BJ (cell line): Measurements from ENCODE around the gene CTIF. TPM values are rescaled to one million over a fixed set of nuclear protein-coding genes. Genes with fewer than 3 reads are reported as not detected.

Experiments used
- CTCF ChIA-PET: fragments of 350-600 bp; formaldehyde crosslinking; extraction: SDS; loops from one replicate; lab custom pipeline; 2021; ENCODE audit warnings: antibody characterized with exemption, inconsistent platforms; lab: Yijun Ruan, JAX
- POLR2A ChIA-PET: fragments of 300-600 bp; sonication (Branson Sonifier 250); formaldehyde crosslinking; extraction: SDS; loops from one replicate; lab custom pipeline; 2021; ENCODE audit warnings: antibody characterized with exemption; lab: Charles Lee
- DNase-seq: peaks from one replicate; pipeline ENCODE4 v3.0.0-alpha.2; 2011; ENCODE audit warnings: low read depth
- H3K27me3 ChIP-seq: 2 replicates; pipeline ENCODE4 v1.6.0; 2011; ENCODE audit warnings: low read length; ENCODE audit not compliant: control insufficient read depth, insufficient read depth
- H3K36me3 ChIP-seq: 2 replicates; pipeline ENCODE4 v1.5.1; 2011; ENCODE audit warnings: low read length; ENCODE audit not compliant: control insufficient read depth, insufficient read depth
- H3K4me3 ChIP-seq: 2 replicates; pipeline ENCODE4 v1.5.1; 2011; ENCODE audit warnings: low read depth, mild to moderate bottlenecking, control low read depth, low read length
- polyA plus RNA-seq: library from polyadenylated mRNA; depleted of rRNA; stranded (reverse); fragments of >200 nt; gene quantifications from 2 replicates; pipeline ENCODE4 v1.2.3, GENCODE V29; 2011
- TF ChIP-seq, protein P1 (sequence below): IDR thresholded peaks from 2 replicates; pipeline ENCODE4 v1.5.1; 2011; ENCODE audit warnings: low read depth, mild to moderate bottlenecking, control low read depth, inconsistent platforms, low read length, moderate library complexity; ENCODE audit not compliant: insufficient read depth

CTIF gene
- polyA plus RNA-seq, 1 experiment: 105 TPM

- ChIA-PET CTCF (no interaction called here), POLR2A (no interaction called here)
- peaks cover 5% of the 10 kb centered on the region for H3K36me3 ChIP-seq
- DNase-seq: no peak
- no peak overlapping the region for H3K4me3 ChIP-seq
- H3K27me3 ChIP-seq: no peaks in the 10 kb centered on the region
- TF ChIP-seq, protein P1, sequence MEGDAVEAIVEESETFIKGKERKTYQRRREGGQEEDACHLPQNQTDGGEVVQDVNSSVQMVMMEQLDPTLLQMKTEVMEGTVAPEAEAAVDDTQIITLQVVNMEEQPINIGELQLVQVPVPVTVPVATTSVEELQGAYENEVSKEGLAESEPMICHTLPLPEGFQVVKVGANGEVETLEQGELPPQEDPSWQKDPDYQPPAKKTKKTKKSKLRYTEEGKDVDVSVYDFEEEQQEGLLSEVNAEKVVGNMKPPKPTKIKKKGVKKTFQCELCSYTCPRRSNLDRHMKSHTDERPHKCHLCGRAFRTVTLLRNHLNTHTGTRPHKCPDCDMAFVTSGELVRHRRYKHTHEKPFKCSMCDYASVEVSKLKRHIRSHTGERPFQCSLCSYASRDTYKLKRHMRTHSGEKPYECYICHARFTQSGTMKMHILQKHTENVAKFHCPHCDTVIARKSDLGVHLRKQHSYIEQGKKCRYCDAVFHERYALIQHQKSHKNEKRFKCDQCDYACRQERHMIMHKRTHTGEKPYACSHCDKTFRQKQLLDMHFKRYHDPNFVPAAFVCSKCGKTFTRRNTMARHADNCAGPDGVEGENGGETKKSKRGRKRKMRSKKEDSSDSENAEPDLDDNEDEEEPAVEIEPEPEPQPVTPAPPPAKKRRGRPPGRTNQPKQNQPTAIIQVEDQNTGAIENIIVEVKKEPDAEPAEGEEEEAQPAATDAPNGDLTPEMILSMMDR: no peak
Observed at GRCh38 chr18:48627216-48627615, 88.4 kb downstream of the CTIF start.

DNA sequence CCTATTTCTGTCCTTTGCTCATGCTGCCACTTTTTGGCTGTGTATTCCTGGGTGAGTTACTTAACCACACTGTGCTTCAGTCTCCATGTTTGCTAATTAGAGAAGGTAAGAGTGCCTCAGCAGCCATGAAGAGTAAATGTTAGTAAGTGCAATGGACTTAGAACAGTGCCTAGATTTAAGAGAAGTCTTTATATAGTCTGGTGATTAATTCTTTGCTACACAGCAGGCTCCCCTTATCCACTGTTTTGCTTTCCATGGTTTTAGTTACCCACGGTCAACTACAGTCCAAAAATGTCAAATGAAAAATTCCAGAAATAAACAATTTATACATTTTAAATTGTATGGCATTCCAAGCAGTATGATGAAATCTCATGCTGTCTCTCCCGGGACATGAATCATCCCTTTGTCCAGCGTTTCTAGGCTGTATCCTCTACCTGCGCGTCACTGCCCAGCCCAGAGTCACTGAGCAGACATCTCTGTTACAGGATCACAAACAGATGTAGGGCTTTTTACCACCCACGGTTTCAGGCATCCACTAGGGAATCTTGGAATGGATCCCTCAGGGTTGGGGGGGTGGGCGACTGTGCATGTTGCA lies 91.0 kb downstream of the CTIF start:
- TF ChIP-seq, protein P1: no peak
- CTCF ChIA-PET: interaction anchor here (1.7 to 2.0 kb wide), 2 partner anchors 154 kb away, joined by 4 to 8 read pairs; no protein-coding TSS in a partner anchor
- POLR2A ChIA-PET: no interaction called here

DNA sequence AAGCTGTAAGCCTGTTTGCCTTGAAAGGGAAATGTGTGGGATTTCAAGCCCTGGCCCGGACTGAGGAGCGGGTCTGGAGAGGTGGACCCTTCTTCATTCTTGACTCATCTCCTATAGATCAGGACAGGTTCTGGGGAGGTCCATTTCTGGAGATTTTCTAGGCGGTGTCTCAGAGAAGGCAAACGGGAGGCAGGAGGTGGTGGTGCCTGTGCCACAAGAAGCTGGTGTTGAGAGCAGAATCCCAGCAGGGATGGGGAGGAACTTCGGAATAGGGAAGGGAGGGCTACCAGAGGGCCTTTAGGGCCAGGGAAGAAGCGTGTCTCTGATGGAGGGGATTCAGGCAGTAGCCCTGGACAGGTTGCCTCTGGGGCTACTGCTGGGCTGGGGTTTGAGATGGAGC lies 93.0 kb downstream of the CTIF start:
- no peaks in the 10 kb centered on the region for H3K27me3 ChIP-seq
- H3K36me3 ChIP-seq: peaks cover 20% of the 10 kb centered on the region
- TF ChIP-seq, protein P1: no peak
- DNase-seq: no peak
- no peak overlapping the region for H3K4me3 ChIP-seq
- ChIA-PET CTCF (interaction anchor here (1.4 to 1.5 kb wide), 2 partner anchors 9 to 11 kb away, joined by 4 to 6 read pairs; no protein-coding TSS in a partner anchor), POLR2A (no interaction called here)

More for the DNA sequence above, 91.0 kb downstream of the CTIF start:
- DNase-seq: peak; percentile 99
- Histone ChIP-seq H3K36me3 (peaks cover 13% of the 10 kb centered on the region), H3K27me3 (no peaks in the 10 kb centered on the region), H3K4me3 (no peak overlapping the region)

GRCh38 chr18:48632676-48633257 lies 93.9 kb downstream of the CTIF start:
- POLR2A ChIA-PET: no interaction called here
- CTCF ChIA-PET: no interaction called here
- Histone ChIP-seq H3K4me3 (no peak overlapping the region), H3K36me3 (peaks cover 27% of the 10 kb centered on the region), H3K27me3 (no peaks in the 10 kb centered on the region)
- DNase-seq: no peak
- TF ChIP-seq, protein P1: no peak

GRCh38 chr18:48634491-48634890 lies 95.7 kb downstream of the CTIF start:
- Histone ChIP-seq H3K4me3 (no peak overlapping the region), H3K27me3 (no peaks in the 10 kb centered on the region), H3K36me3 (peaks cover 34% of the 10 kb centered on the region)
- TF ChIP-seq, protein P1: no peak
- no peak for DNase-seq
- CTCF ChIA-PET: no interaction called here
- POLR2A ChIA-PET: no interaction called here
